DMS153 treated with DMSO at 0.1 percent for 48 hours (cell line): ENCODE measurements around the gene WRAP73.

Experiments
- DNase-seq: peaks from one replicate; lab custom pipeline; 2025; ENCODE audit not compliant: unreplicated experiment; lab: John Stamatoyannopoulos, UW

The WRAP73 gene

DNA sequence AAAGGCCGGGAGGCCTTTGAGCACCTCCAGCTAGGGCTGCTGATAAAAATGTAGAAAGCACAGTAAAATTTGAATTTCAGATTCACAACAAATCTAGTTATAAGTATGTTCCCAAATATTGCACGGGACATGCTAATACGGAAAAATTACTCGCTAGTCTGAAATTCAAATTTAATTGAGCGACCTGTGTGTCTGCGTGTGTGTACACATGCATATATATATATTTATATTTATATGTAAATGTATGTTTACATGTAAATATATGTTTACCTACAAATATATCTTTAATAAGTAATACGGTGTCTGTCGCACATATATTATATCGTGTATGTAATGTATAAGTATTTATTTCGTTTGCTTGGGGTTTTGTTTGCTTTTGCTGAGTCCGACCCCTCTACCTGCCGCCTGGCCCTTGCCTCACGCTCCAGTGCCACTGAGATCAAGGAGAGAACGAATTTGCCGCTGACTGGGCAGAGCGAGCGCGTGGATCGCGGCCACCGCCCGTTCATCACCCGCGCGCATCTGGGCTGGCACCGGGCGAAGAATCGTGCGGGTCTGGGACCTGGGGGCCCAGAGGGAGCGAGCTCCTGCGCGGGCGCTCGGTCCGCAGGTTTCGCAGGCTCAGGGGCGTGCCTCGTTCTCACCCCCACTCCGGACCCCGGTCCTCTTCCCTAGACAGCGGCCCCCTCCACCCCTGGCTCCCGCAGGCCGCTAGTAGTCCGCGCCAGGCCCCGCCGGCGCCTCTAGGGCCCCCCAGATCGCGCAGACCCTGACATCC is 534 bp upstream of the WRAP73 start:
- no peak for DNase-seq

DNA sequence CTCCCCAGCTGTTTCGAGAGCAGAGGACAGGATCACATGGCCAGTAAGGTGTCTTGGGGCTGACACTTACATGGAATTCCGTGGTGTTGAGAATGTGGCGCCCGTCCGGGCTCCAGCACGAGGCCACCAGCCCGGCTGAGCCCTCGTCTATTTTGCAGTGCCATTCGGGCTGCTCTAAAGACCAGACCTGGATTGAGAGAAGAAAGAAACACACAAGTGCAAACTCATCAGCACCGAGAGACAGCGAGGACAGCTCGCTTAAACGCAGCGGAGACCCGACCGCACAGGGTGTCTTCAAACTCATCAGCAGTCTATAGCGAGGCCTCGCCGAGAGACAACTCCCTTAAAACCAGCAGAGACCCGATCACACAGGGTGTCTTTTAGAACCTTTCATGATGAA is 3.3 kb downstream of the WRAP73 start:
- DNase-seq, result no peak

DNA sequence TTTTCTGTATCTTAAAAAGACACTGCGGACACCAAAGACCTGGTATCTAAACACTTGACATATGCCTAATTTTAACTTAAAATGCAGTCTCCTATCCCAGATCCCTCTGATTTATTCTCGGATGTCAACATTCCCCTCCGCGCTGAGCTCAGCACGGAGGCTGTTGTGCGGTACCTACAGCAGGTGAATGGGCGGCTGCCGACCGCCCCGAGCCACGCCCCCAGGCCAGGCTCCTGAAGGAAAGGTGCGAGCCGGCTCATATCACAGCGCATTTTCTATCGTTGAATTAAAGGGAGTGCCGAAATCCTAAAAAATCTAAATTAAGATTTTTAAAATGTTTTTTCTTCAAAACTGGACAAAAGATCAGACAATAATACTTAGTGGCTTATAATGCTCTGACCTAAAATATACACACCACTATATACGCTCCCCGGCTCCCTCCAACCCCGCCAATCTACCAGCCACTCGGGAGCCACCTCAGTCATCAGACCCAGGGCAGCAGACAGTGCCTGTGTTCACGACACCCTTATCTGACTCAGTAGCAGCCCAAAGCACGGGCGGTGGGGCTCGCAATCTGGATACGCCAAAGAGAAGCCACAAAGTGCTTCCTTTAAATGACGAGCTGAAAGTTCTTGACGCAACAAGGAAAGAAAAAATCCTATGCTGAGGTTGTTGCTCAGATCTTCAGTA is 4.1 kb downstream of the WRAP73 start:
- DNase-seq, result no peak

DNA sequence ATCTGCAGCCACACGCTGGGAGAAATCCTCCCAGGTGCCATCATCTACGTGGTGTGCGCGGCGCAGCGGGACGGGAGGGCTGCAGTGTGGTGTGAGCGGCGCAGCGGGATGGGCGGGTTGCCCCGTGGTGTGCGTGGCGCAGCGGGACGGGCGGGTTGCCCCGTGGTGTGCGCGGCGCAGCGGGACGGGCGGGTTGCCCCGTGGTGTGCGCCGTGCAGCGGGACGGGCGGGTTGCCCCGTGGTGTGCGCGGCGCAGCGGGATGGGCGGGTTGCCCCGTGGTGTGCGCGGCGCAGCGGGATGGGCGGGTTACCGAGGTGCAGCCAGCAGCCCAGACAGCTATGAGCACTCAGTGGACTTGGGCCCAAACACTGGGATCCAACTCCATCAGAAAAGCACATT is 4.7 kb downstream of the WRAP73 start:
- no peak for DNase-seq

DNA sequence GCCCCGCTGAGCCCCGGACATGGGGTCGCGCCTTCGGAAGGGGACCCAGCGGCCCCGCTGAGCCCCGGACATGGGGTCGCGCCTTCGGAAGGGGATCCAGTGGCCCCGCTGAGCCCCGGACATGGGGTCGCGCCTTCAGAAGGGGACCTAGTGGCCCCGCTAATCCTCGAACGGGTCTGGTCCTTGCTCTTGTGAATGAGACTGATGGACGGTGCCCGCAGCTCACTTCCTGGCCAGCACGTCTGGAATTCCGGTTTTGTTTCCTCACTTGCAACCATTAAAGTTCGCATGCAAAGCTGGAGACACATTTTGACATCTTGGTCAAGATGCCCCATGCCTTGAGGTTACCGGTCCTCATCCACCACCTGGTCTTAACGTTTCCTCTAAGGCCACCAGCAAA is 5.6 kb downstream of the WRAP73 start:
- DNase-seq, result no peak

DNA sequence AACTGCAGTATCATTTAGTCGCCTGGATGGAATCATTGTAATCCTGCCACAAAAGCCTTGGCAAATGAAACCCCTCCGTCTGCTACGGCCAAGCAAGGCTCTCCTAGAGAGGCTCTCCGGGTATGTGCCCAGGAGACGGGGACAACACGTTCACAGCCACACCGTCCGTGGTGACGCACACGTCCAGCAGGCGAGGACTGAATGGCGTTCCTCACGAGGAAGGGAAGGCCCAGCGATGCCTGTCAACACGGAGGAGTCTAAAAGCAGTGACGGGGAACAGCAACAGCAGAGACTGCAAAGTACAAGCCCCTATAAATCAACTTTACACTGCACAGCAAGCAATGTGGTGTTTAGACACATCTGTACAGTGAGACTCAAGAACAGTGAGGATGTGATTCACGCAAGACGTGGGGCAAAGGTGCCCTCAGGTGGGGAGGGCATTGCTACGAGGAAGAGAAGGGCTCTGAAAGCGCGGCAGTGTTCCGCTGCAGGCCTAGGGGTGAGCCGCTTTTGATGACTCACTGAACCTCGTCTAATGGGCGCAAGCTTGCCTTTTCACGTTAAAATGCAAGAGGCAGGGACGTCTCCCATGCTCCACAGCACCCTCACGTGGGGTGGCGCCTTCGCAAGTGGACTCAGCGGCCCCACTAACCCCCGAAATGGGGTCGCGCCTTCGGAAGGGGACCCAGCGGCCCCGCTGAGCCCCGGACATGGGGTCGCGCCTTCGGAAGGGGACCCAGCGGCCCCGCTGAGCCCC is 6.8 kb downstream of the WRAP73 start:
- DNase-seq, result no peak

DNA sequence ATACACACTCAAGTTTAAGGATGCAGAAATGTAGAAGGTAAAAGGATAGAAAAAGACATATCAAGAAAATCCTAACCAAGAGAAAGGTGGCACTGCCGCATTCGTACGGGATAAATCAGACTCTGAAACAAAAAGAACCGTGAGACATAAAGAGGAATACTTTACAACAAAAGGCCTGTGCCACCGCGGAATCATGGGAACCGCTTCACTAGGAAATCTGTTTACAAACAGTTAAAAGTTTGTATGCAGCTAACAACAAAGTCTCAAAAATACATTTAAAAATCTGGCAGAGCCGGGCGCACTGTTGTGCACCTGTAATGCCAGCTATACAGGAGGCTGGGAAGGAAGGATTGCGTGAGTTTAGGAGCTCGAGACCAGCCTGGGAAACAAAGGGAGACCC is 8.1 kb downstream of the WRAP73 start:
- no peak for DNase-seq

DNA sequence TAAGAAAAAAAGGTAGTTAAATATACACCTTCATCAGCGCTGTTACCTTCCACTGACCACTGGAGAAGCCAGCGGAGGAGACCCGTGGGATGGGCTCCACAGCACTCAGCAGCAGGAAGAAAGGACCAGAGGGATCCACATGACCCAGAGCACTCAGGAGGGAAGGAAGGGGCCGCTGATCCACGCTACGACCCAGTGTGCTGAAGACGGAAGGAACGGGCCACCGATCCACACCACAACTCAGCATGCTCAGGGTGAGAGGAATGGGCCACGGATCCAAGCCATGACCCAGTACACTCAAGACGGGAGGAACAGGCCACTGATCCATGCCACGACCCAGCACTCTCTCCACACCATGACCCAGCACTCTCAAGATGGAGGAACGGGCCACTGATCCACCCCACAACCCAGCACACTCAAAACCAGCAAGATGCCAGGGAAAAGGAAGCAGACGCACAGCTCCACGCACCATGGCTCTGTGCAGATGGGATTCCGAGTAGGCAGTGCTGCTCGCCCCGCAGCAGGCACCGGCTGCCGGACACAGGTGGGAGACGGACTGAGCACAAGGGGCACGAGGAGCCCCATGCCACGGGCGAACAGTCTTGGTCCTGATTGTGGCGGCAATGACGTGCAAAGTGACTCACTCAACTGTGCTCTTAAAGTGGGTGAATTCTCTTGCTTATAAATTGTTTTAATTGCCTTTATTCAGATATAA is 8.7 kb downstream of the WRAP73 start:
- DNase-seq, result no peak

DNA sequence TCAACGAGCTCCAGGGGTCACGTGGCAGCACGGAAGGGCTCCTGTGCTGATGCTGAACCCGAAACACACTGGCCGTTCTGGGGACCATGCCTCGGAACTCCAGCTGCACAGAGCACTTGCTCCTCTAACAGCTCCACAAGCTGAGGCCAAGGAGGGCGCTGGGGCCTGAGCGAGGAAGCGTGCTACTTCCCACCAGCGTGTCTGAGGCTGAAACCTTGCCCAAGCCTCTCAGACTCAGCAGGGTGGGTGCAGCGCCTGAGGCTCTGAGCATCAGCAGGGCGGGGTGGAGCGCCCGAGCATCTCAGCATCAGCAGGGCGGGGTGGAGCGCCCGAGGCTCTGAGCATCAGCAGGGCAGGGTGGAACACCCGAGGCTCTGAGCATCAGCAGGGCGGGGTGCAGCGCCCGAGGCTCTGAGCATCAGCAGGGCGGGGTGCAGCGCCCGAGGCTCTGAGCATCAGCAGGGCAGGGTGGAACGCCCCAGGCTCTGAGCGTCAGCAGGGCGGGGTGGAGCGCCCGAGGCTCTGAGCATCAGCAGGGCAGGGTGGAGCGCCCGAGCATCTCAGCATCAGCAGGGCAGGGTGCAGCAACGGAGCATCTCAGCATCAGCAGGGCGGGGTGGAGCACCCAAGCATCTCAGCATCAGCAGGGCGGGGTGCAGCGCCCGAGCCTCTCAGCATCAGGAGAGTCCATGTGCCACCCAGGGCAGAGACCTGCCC is 9.6 kb downstream of the WRAP73 start:
- no peak for DNase-seq

DNA sequence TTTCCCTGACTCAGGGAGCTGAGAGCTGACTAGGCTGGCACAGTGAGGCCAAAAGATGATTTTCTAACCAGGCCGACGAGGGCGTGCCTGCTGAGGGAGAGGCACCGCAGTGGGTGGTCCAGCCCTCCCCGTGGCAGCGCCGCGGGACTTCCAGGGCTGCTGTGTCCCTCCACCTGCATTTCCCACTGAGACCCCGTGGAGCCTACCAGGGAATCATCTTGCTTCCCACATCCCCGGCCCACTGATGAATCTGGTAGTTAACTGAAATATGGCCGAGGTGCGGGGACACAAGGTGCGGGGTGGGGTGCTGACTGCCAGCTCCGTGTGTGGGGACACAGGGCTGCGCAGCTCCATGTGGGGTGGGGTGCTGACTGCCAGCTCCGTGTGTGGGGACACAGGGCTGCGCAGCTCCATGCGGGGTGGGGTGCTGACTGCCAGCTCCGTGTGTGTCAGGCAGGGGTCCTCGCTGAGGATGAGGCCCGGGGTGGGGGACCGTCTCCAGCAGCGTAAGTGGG is 10.4 kb downstream of the WRAP73 start:
- DNase-seq, result no peak

DNA sequence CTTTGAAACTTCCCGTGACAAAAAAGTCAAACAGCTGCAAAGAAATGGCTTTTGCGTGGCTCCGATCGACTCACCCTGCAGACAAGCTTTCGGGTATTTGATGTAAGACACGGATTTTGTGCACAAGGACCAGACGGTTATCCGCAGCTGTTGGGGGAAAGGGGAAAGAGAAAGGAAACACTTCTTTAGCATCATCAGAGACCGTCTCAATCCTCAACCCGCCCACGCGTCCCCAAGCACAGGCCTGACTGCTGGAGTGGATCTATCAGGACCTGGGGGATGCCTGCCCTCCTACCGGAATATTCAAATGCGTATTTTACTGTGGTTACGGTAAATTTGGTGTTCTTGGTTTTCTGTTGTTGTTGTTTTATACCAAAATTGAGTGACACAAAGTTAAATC is 11.2 kb downstream of the WRAP73 start:
- DNase-seq, result no peak

DNA sequence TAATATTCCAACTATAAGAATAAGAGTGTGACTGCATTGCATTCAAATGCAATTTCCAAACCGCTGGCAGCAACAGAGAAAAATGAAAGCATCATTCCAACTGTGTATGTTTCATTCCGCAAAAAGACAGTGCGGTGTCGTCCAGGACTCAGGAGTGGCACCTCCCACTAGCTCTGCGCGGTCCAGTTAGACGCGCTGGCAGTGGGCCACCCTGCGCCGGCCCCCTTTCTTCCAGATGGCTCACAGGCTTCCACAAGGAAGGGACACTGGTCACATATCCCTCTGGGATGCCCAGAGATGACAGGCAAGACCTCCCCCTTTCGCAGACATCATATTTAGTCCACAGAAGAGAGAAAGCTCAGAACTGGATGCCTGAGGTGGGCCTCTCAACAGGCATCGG is 11.9 kb downstream of the WRAP73 start:
- DNase-seq, result no peak

DNA sequence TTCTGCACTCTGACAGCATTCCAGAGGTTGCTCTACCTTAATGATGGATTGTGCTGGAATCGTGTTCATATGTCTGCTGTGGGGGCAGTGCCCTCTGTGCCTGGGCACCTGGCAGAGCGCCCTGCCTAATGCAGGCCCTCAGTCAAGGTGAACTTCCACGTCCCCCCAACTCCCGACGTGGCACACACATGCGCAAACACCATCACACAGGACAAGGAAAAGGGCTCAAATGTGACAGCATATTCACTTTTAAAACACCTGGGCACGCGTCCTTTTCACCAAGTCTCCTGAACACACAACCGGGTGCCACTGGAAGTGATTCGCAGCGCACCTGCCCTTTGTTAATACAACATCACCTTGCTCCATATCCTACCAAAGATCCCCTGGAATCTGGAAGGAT is 13.4 kb downstream of the WRAP73 start:
- DNase-seq, result no peak

DNA sequence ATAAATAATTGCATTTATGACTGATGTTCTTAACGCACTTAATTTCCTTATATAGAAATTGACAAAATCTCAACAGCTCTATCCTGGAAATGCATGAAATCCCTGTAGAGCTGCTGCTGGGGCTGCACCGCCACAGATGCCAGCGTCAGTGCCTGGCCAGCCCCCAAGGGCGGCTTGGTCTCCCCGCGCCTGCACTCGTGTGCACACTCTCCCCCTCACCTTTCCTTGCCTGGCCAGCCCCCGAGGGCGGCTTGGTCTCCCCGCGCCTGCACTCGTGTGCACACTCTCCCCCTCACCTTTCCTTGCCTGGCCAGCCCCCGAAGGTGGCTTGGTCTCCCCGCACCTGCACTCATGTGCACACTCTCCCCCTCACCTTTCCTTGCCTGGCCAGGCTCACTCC is 13.8 kb downstream of the WRAP73 start:
- DNase-seq, result no peak

DNA sequence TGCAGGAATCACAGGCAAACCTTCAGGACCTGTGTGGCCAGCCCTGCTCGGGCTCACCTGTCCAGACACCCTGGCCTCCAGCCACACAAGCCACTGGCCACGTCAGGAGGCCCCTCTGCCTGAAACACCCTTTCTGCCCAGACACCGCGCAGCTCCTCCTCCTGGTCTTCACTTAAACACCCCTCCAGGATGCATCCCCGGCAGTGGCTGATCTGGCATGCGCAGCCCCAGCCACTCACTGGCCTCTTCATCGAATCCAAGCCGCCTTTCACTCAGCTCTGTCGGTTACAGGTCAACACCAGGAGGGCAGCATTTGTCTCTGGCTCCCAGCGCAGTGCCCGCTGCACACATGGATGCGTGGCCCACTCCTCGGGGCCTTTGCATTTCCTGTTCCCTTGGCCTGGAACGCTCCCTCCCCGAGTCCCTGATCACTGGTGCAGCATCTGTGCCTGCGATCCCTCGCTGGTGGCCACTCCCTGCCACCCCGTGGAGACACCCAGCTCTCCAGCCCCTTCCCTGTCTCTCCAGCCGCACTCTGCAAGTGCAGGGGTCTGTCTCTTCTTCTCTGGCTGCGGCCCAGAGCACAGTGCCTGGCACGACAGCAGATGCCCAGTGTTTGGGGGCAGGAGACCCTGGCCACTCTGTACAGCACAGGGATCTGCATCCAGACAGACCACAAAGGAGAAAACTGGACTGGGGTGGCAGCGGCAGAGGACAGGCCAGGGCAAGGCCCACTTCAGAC is 15.7 kb downstream of the WRAP73 start:
- DNase-seq, result no peak

DNA sequence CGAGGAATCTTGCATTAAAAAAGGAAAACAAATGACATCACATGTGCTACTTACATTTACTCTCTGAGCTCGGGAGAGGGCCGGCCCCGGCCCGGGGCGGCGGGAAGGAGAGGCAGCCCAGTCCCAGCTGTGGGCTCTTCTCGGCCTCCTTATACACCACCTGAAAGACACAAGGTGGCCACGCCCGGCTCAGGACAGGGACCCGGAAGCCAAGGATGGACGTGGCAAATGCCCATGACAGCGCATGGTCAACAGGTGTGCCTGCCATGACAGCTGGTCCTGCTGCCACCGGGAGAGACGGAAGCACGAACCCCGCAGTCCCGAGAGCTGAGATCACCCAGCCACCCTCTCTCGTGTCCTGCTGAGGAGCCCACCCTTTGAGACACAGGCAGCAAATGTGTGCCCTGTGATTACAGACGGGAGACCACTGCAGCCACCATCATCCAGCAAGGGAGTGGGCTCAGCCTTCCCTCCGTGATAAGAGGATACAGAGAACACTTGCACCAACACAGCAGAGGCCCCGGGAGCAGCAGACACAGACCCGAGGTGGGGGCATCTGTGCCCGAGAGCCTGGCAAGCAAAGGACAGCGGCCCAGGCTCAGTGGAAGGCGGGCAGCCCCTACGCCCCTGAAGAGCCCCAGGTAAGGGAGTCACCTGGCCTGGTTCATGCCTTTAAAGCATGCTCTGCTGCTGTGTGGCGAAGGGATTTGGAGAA is 16.4 kb downstream of the WRAP73 start:
- DNase-seq, result no peak

DNA sequence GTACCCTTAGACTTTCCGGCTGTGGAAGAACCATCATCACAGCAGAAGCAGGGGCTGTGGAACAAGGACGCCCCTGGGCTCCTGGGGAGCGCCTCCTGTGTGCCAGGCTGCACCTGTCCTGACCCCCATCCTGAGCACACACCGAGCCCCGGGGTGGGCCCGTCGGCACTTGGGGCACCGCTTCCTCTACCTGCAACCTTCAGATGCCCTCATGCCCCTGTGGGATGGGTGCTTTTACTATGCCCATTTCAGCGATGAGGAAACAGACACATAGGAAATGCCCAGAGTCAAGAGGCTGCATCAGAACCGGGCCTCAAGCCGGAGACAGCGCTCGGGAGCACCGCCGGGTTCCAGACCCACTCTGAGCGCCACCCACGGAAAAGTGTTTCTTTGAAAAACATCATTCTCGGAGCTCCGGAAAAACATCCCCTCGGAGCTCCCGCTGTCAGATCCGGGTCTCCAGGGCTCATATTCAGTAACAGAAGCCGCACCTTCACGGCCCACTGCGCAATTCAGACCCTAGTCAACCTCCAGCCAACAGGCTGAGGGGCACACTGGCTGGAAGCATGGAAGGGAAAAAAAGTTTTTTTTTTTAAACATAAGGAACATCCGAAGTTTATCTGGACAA is 17.1 kb downstream of the WRAP73 start:
- no peak for DNase-seq

DNA sequence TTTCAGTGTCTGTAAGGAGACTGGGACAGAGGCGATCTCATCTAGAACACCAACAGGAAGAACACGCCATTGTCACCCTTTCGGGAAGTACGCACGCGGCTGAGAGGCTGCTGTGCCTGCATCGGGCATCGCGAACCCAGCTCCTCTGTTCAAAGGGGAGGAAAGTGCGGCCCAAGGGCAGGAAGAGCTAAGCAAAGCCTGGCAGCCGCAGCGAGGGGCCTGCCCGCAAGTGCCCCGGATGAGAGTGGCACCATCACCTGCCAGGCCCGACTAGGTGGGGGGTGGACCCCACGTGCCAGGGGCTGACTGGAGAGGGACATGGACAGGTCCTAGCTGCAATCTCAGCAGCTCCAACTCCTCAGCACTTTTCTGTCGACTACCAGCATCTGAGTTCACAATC is 17.6 kb downstream of the WRAP73 start:
- no peak for DNase-seq
